GM12878 (cell line): ENCODE data around the gene ALOX12B. TPM values are rescaled to one million over a fixed set of nuclear protein-coding genes. Genes with fewer than 3 reads are reported as not detected.
A peak's percentile ranks its signal among the peaks of the same experiment; 100 is the strongest.

Source experiments
- BACH1 ChIP-seq: fragments of 450-650 bp; IDR thresholded peaks from 2 replicates; pipeline ENCODE4 v1.6.1; 2017; ENCODE audit warnings: mild to moderate bottlenecking, borderline replicate concordance
- BCL3 ChIP-seq: IDR thresholded peaks from 2 replicates; pipeline ENCODE4 v1.6.1; 2011; ENCODE audit warnings: borderline replicate concordance, low read depth, mild to moderate bottlenecking, moderate library complexity, low read length; ENCODE audit not compliant: insufficient read depth, poor library complexity, severe bottlenecking
- CBX5 ChIP-seq: sonication (generic); IDR thresholded peaks from 2 replicates; pipeline ENCODE4 v1.6.1; 2016; ENCODE audit warnings: low read depth, moderate library complexity, mild to moderate bottlenecking, inconsistent platforms
- EP300 ChIP-seq, 2 experiments: fragments of 150-350 bp in 1 of 2; IDR thresholded peaks; 2 replicates each; pipeline ENCODE4 v1.6.1; 2011 to 2012; ENCODE audit warnings: low read depth in 2 of 2, low read length in 2 of 2, borderline replicate concordance in 1 of 2, improper control_type of control experiment in 1 of 2, inconsistent platforms in 1 of 2; ENCODE audit not compliant: control insufficient read depth in 1 of 2
- FOS ChIP-seq: IDR thresholded peaks from 3 replicates; pipeline ENCODE4 v1.6.1; 2011; ENCODE audit warnings: borderline replicate concordance; ENCODE audit not compliant: insufficient read length; ENCODE audit errors: extremely low read depth
- MEF2B ChIP-seq: fragments of 450-650 bp; IDR thresholded peaks from 2 replicates; pipeline ENCODE4 v1.6.1; 2018; ENCODE audit warnings: mild to moderate bottlenecking, moderate library complexity; ENCODE audit not compliant: partially characterized antibody, poor library complexity, severe bottlenecking
- PAX5 ChIP-seq: IDR thresholded peaks from 2 replicates; pipeline ENCODE4 v1.6.1; 2011; ENCODE audit warnings: low read depth, low read length, borderline replicate concordance
- RCOR1 ChIP-seq: conservative IDR thresholded peaks from 2 replicates; pipeline ENCODE4 v1.6.1; 2012; ENCODE audit warnings: low read depth, low read length, improper control_type of control experiment
- REST ChIP-seq: IDR thresholded peaks from 2 replicates; pipeline ENCODE4 v1.6.1; 2012; ENCODE audit warnings: mild to moderate bottlenecking, low read depth, low read length
- SMAD5 ChIP-seq: IDR thresholded peaks from 2 replicates; pipeline ENCODE4 v1.6.1; 2016; ENCODE audit warnings: antibody characterized with exemption, low read depth
- SMC3 ChIP-seq: IDR thresholded peaks from 2 replicates; pipeline ENCODE4 v1.6.1; 2011; ENCODE audit warnings: low read length, improper control_type of control experiment, borderline replicate concordance
- SREBF1 ChIP-seq: IDR thresholded peaks from 2 replicates; pipeline ENCODE4 v1.6.1; 2012; ENCODE audit warnings: mild to moderate bottlenecking, low read length
- TARDBP ChIP-seq: IDR thresholded peaks from 2 replicates; pipeline ENCODE4 v1.6.1; 2016; ENCODE audit warnings: borderline replicate concordance
- TCF3 ChIP-seq: IDR thresholded peaks from 2 replicates; pipeline ENCODE4 v1.6.1; 2012; ENCODE audit warnings: low read depth, mild to moderate bottlenecking, low read length, borderline replicate concordance; ENCODE audit not compliant: insufficient read depth
- ZNF687 ChIP-seq: fragments of 450-650 bp; IDR thresholded peaks from 2 replicates; pipeline ENCODE4 v1.6.1; 2017; ENCODE audit warnings: mild to moderate bottlenecking, moderate library complexity
- polyA plus RNA-seq, 11 experiments: library from polyadenylated mRNA; depleted of rRNA in 4 of 11; unstranded in 6 of 11; stranded (reverse) in 5 of 11; fragments of >200 nt; fragmentation: Nextera tagmentation in 4 of 11; fragmentation: Illumina TruSeq in 1 of 11; extraction: Ambion mirVana in 4 of 11; extraction: Trizol in 1 of 11; gene quantifications; 1 replicate in 1 of 11; 2 replicates in 10 of 11; pipeline versions ENCODE4 v1.2.1 to v1.2.3, GENCODE V29; 2011 to 2016; ENCODE audit warnings: inconsistent platforms in 2 of 11, missing spikeins in 2 of 11, low read depth in 1 of 11
- total RNA-seq, 4 experiments: library from RNA; depleted of rRNA in 3 of 4; stranded (reverse); fragments of >200 nt in 3 of 4; fragmentation: Illumina TruSeq in 1 of 4; extraction: Trizol in 1 of 4; gene quantifications; 2 replicates each; pipeline versions ENCODE4 v1.2.1 to v1.2.3, GENCODE V29; 2013 to 2021
- TF ChIP-seq, protein P1 (sequence below): fragments of 450-650 bp; IDR thresholded peaks from 2 replicates; pipeline ENCODE4 v1.6.1; 2018; ENCODE audit warnings: borderline replicate concordance, mild to moderate bottlenecking; ENCODE audit not compliant: partially characterized antibody

ALOX12B gene
- total and polyA plus RNA-seq, 10 of the 15 experiments (the other 5 are each of a cell fraction or from before 2014, with no cell fraction given) = 0.17 to 0.54 TPM; not detected in 8

DNA sequence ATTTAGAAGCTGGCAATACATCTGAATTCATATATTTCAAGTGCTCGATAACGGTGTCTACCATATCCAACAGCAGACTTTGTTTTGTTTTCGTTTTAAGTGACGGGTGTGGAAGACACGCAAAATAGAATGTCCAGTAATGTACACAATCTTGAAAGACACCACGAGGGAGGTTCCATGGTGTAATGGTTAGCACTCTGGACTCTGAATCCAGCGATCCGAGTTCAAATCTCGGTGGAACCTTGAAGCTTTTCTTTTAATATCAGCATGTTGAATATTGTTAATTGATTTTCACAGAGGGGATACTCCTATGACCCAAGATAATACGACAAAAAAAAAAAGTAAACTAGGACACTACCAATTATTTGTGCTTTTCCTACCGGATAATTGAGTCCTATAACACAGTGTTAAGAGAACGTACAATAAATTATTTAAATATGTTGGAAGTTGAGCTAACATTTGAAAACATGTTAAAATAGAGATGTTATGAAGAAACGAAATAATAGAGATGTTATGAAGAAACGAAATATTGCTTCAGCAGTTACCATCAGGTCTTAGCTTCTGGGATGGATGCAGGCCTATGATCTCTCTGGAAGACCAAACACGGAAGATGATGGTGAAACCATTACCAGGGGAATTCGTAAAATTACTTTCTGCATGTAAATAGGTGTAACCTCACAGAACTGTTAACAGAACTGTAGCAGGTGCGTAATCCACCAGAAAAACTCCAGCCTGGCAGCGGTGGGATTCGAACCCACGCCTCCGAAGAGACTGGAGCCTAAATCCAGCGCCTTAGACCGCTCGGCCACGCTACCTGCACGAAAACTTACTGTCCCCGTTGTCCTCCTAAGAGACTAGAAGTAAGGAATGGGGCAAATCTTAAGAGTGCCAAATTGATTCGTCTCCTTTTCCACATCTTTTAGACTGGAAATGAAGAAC lies 32.3 kb upstream of the ALOX12B start (continued):
- TF ChIP-seq ZNF687 (no peak), REST (no peak), FOS (peak; percentile 6), BCL3 (no peak), SMAD5 (no peak), TCF3 (peak; percentile 57; the same call in 1 of the 2 replicates), PAX5 (peak; percentile 35; the same call in 1 of the 2 replicates), MEF2B (no peak), CBX5 (no peak), RCOR1 (no peak), EP300 (IDR thresholded peaks at IDR 0.05; ENCODE audit: borderline replicate concordance in 1 of 2, control insufficient read depth in 1 of 2, low read depth in 2 of 2, low read length in 2 of 2) (no peak; a peak in 1 of 4 replicates), TARDBP (peak; percentile 97), BACH1 (peak; percentile 56; the same call in 1 of the 2 replicates), SREBF1 (no peak), SMC3 (no peak)
- TF ChIP-seq, protein P1, sequence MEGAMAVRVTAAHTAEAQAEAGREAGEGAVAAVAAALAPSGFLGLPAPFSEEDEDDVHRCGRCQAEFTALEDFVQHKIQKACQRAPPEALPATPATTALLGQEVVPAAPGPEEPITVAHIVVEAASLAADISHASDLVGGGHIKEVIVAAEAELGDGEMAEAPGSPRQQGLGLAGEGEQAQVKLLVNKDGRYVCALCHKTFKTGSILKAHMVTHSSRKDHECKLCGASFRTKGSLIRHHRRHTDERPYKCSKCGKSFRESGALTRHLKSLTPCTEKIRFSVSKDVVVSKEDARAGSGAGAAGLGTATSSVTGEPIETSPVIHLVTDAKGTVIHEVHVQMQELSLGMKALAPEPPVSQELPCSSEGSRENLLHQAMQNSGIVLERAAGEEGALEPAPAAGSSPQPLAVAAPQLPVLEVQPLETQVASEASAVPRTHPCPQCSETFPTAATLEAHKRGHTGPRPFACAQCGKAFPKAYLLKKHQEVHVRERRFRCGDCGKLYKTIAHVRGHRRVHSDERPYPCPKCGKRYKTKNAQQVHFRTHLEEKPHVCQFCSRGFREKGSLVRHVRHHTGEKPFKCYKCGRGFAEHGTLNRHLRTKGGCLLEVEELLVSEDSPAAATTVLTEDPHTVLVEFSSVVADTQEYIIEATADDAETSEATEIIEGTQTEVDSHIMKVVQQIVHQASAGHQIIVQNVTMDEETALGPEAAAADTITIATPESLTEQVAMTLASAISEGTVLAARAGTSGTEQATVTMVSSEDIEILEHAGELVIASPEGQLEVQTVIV = no peak
